Thyroid gland (tissue), 4 donors: Measurements from ENCODE around the gene ADTRP. TPM values are rescaled to one million over a fixed set of nuclear protein-coding genes. Genes with fewer than 3 reads are reported as not detected.

Source experiments
- DNase-seq, 2 donors: peaks; one replicate each; pipeline ENCODE4 v3.0.0-alpha.2; 2019
- H3K27ac ChIP-seq, 3 donors: fragments of 200-600 bp; sonication (generic); 1 replicate in 2 of 3; 2 replicates in 1 of 3; pipeline ENCODE4 v1.5.1; 2016 to 2019; ENCODE audit warnings: mild to moderate bottlenecking in 1 of 3, moderate library complexity in 1 of 3
- H3K27me3 ChIP-seq: fragments of 200-600 bp; sonication (generic); one replicate; pipeline ENCODE4 v1.5.1; 2019
- H3K36me3 ChIP-seq, 2 donors: fragments of 200-600 bp; sonication (generic); one replicate each; pipeline ENCODE4 v1.5.1; 2016 to 2019
- H3K4me1 ChIP-seq, 2 donors: fragments of 200-600 bp; sonication (generic); one replicate each; pipeline ENCODE4 v1.5.1; 2017 to 2019
- H3K4me3 ChIP-seq, 3 donors: fragments of 200-600 bp; sonication (generic); replicated peaks in 1 of 3; 1 replicate in 2 of 3; 2 replicates in 1 of 3; pipeline ENCODE4 v1.5.1; 2016; ENCODE audit warnings: mild to moderate bottlenecking in 1 of 3
- H3K9me3 ChIP-seq: fragments of 200-600 bp; sonication (generic); one replicate; pipeline ENCODE4 v1.5.1; 2017
- POLR2A ChIP-seq, 2 donors: fragments of 450-650 bp; IDR thresholded peaks; one replicate each; pipeline ENCODE4 v1.6.1; 2017; ENCODE audit warnings: antibody characterized with exemption in 2 of 2, mild to moderate bottlenecking in 2 of 2, moderate library complexity in 1 of 2
- WGBS, 2 donors: methylation state at CpG; one replicate each; pipeline ENCODE4 v1.1.5; 2017; 5-methylcytosine and 5-hydroxymethylcytosine counted together
- intact Hi-C: fragments of 100-400 bp; cut with DNase I; formaldehyde crosslinking; loops from one replicate; pipeline ENCODE4 v1.15.1; 2023
- total RNA-seq, 4 donors: library from RNA; depleted of rRNA; stranded (reverse); fragments of >200 nt; gene quantifications; one replicate each; pipeline ENCODE4 v1.2.3, GENCODE V29; 2016
- TF ChIP-seq, protein P1 (sequence below), 6 experiments: fragments of 200-600 bp in 3 of 6; fragments of 450-650 bp in 3 of 6; sonication (generic) in 3 of 6; IDR thresholded peaks; one replicate each; pipeline ENCODE4 v1.5.1; 2016 to 2019; ENCODE audit warnings: antibody characterized with exemption in 6 of 6, mild to moderate bottlenecking in 2 of 6, inconsistent platforms in 1 of 6, moderate library complexity in 1 of 6

The ADTRP gene
- total RNA-seq, 4 donors from 2014 or later, result 0.40 to 3.5 TPM; not detected in 2

DNA sequence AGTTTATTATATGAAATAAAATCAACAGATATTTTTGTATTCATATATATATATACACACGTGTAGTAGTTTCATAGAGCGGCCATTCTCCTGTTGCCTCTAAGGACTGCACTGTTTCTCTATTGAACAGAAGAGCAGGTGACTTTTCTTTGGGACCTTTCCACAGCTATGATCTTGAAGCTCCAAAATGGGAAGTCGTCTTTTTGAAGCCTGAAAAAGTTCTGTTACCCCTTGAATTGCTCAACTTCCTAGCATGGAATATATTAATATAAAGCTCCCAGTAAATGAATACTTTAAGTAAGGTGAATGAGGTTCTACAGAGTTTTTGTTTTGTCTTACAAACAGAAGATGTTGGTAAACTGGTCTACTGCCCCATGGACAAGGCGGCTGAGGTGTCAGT lies 42.2 kb upstream of the ADTRP start:
- WGBS, 2 donors, result 82 to 93% methylated on average over 4 of the region's 4 CpGs
- TF ChIP-seq, protein P1, sequence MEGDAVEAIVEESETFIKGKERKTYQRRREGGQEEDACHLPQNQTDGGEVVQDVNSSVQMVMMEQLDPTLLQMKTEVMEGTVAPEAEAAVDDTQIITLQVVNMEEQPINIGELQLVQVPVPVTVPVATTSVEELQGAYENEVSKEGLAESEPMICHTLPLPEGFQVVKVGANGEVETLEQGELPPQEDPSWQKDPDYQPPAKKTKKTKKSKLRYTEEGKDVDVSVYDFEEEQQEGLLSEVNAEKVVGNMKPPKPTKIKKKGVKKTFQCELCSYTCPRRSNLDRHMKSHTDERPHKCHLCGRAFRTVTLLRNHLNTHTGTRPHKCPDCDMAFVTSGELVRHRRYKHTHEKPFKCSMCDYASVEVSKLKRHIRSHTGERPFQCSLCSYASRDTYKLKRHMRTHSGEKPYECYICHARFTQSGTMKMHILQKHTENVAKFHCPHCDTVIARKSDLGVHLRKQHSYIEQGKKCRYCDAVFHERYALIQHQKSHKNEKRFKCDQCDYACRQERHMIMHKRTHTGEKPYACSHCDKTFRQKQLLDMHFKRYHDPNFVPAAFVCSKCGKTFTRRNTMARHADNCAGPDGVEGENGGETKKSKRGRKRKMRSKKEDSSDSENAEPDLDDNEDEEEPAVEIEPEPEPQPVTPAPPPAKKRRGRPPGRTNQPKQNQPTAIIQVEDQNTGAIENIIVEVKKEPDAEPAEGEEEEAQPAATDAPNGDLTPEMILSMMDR (IDR thresholded peaks at IDR 0.05), result no peak
- TF ChIP-seq POLR2A (IDR thresholded peaks at IDR 0.05), result no peak
- H3K4me3 ChIP-seq, result no peak overlapping the region
- no peaks in the 10 kb centered on the region for H3K27me3 ChIP-seq
- H3K4me1 ChIP-seq, result no peaks in the 10 kb centered on the region
- H3K27ac ChIP-seq, result no peak overlapping the region
- DNase-seq, result no peak
- intact Hi-C loops, result no loop called here
- H3K36me3 ChIP-seq, result no peaks in the 10 kb centered on the region
- H3K9me3 ChIP-seq, result no peaks in the 10 kb centered on the region

DNA sequence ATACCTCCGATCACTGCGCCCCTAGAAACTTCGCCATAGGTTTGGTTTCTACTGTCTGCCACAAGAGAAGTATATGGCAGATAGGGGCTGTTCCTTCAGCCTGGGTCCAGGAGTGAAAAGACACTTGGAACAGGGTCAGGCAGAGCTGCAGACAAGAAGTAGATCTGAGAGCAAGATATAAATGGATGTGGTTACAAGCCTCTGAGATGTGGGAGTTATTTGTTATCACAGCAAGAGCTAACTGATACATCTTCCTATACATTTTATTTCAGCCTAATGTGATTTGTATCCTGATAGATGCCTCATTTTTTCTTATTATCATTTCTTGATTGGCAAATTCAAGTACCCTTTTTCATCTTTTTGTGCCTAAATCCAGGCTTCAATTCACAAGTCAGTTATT lies 40.9 kb upstream of the ADTRP start:
- H3K27me3 ChIP-seq, result no peaks in the 10 kb centered on the region
- TF ChIP-seq, protein P1 (IDR thresholded peaks at IDR 0.05), result no peak
- TF ChIP-seq POLR2A (IDR thresholded peaks at IDR 0.05), result no peak
- H3K4me1 ChIP-seq, result no peaks in the 10 kb centered on the region
- H3K27ac ChIP-seq, result no peak overlapping the region
- H3K4me3 ChIP-seq, result no peak overlapping the region
- no peaks in the 10 kb centered on the region for H3K36me3 ChIP-seq
- intact Hi-C loops, result no loop called here
- H3K9me3 ChIP-seq, result no peaks in the 10 kb centered on the region
- WGBS, 2 donors, result 93 to 98% methylated on average over 3 of the region's 3 CpGs
- no peak for DNase-seq

DNA sequence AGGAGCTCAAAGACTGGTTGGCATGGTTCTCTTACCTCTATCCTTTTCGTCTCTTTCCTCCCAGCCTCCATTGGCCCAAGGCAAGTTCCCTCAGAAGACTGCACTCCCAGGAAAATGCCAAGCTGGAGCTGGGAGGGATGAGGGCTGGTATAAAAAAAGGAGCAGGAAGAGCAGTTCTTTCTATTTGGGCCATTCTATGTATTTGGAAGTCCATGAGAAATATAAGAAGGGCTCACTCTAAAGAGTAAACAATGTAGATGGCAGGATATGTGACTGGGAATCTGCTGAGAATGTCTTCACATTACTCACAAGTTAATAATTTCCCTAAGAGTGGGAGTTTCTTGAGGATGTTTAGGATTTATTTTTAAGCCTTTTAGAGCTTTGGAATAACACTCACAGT lies 36.6 kb upstream of the ADTRP start:
- H3K4me1 ChIP-seq, result peaks cover 17 to 26% of the 10 kb centered on the region in 2 donors
- no peaks in the 10 kb centered on the region for H3K9me3 ChIP-seq
- WGBS, 2 donors, result 81 to 96% methylated on average over 1 of the region's 1 CpG
- TF ChIP-seq POLR2A (IDR thresholded peaks at IDR 0.05), result no peak
- TF ChIP-seq, protein P1 (IDR thresholded peaks at IDR 0.05), result no peak
- intact Hi-C loops, result no loop called here
- no peak overlapping the region for H3K27ac ChIP-seq
- H3K27me3 ChIP-seq, result no peaks in the 10 kb centered on the region
- DNase-seq, result no peak
- no peaks in the 10 kb centered on the region for H3K36me3 ChIP-seq
- no peak overlapping the region for H3K4me3 ChIP-seq

DNA sequence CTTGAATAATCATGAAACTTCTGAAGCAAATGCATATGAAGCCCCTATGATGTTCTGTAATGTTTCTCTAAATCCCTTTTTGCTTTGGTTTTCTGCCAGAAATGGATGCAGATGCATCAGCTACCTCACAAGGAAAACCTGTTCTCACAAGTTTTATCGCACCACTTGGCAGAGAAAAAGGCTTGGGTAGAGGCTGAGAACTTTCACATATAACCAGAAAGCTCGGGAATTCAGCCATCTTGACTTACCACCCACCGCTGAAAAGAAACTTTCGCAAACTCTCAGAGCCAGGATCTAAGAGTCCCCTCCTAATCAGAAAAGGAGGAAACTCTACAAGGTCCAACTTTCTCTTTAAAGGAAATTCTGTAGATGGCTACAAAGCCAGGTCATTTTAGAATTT lies 36.2 kb upstream of the ADTRP start:
- DNase-seq, result no peak
- Histone ChIP-seq H3K27ac (no peak overlapping the region), H3K4me1 (peaks cover 19 to 30% of the 10 kb centered on the region in 2 donors), H3K36me3 (no peaks in the 10 kb centered on the region), H3K9me3 (no peaks in the 10 kb centered on the region), H3K4me3 (no peak overlapping the region), H3K27me3 (no peaks in the 10 kb centered on the region)
- 69 to 76% methylated on average over 4 of the region's 4 CpGs for WGBS, 2 donors
- intact Hi-C loops, result no loop called here
- TF ChIP-seq POLR2A (IDR thresholded peaks at IDR 0.05), result no peak
- TF ChIP-seq, protein P1 (IDR thresholded peaks at IDR 0.05), result no peak

DNA sequence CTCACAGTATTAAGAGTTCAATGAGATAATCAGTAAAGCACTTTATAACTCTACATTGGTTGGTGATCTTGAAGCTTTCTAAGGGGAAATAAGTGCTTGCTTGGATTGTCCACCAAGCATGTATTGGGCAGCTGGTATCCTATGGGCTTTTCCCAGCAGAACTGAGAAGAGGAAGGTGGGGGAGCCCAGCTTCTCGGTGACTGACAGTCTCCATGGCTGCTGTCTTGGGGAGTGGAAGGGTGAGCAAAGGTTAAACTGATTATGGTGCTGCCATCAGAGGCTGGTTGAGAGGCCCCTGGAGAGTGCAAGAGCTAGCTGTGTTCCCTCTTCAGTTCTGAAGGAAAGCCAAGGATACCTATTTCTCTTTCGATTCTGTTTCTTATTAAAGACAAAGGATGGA lies 35.5 kb upstream of the ADTRP start:
- no peaks in the 10 kb centered on the region for H3K36me3 ChIP-seq
- H3K9me3 ChIP-seq, result no peaks in the 10 kb centered on the region
- H3K27me3 ChIP-seq, result no peaks in the 10 kb centered on the region
- 75 to 80% methylated on average over 2 of the region's 2 CpGs for WGBS, 2 donors
- no peak overlapping the region for H3K27ac ChIP-seq
- intact Hi-C loops, result no loop called here
- peaks cover 26 to 37% of the 10 kb centered on the region in 2 donors for H3K4me1 ChIP-seq
- TF ChIP-seq, protein P1 (IDR thresholded peaks at IDR 0.05), result no peak
- TF ChIP-seq POLR2A (IDR thresholded peaks at IDR 0.05), result no peak
- no peak for DNase-seq
- H3K4me3 ChIP-seq, result no peak overlapping the region
